Ramos (cell line): ENCODE measurements around the gene RXRB.
"Not testable (repeated sequence)": the region's sequence is repeated elsewhere in the genome, so short reads cannot be mapped to it uniquely, and the experiment has no call there.

Source experiments
- in situ Hi-C: fragments of 300-500 bp; cut with MboI; formaldehyde crosslinking; loops from one replicate; pipeline ENCODE4 v1.14.3; 2022; ENCODE audit warnings: low sequenced_read_pairs; ENCODE audit not compliant: unreplicated experiment

Gene RXRB

DNA sequence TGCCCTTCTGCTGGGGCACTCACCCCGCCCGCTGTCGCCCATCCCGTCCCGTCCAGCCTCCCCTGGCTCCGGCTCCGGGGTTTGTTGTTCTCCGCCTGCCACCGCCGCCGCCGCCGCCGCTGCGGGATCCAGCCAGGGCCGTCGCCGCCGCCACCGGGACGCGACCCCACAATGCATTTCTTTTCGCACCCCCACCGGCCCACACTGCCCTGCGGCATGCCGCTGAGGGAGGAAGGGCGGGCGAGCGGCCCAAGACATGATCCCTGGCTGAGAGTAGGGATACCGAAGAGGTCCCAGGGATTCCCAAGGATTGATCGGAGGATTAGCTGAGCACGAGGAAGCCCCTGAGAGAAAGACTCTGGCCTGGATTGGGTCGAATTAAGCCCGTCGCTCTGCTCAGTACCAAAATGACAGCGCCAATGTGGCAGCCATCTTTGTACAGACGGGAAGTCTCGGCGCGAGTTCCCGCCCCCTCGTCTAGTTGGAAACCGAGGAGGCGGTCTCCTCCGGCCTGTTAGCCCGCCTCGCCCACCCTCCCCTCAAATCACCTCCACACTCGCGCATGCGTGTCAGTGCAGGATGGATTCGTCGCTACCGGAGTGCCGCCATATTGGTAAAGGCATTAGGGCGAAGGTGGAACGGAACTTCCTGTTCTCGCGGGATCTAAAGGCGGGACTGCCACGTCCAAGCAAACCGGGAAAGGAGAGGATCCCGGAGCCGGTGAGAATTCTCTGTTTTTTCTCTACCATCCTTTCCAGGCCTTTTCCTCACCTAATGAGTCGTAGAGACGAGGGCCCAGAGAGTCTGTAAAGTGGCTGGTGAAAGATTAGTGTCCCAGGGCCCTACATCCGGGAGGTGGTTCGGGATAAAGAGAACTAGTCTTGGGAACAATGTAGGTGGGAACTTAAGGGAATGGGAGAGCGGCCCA is at the start of gene RXRB, which contains the start of gene SLC39A7:
TSS of gene RXRB (minus strand) at position 447 of the 928 bp plus-strand sequence. CDS start at position 258, 189 bp downstream.
TSS of gene SLC39A7 (plus strand) at position 649 of the 928 bp plus-strand sequence. CDS start 379 bp downstream, outside the sequence.
- in situ Hi-C loops = no loop called here

DNA sequence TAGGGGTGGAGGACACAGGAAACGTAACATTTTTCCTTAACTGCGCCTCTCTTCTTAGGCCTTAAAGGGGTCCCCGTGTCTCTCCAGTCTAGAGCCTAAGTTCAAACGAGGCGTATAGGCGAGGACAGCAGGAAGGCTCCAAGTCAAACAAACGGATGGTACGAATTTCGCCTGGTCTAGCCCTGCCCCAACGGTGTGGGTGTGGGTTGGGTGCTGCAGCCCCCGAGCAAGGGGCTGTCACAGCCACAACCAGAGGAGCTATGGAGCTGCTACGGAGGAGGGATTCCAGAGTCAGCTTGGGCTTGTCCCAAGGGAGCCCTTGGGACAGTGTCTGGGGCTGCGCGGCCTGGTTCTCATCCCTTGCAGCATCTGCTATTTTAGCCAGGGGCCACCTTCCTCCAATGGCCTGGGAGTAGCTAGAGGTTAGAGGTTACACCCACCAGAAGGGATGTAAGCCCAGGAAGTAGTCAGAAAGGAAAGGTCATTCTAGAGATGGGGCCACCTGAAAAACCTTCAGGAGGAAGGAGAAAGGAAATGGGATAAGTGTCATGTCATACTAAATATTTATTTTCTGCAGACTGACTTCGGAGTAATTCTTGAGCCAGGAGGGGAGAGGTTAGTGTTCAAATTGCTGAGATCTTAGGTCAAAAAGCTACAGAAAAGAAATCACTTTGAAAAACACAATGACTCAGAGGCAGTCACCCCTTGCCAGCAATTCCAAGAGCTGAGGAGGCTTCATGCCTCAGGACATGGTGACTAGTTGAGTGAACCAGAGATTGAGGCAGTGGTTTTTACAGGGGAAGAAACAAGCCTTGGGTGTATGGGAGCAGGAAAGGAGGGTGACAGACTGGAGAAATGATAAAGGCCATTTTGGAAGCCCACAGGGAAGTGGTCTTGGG is 49.5 kb upstream of the RXRB start:
- in situ Hi-C loops = loop anchor here (10.0 kb wide), 2 partner anchors 135 to 245 kb away; partner anchors contain the start of gene HLA-DOA

- in situ Hi-C loops = loop anchor here (10.0 kb wide), 2 partner anchors 134 to 244 kb away; partner anchors contain the start of gene HLA-DOA
These were observed 48.7 kb upstream of the RXRB start for GRCh38 chr6:33248932-33249731.

DNA sequence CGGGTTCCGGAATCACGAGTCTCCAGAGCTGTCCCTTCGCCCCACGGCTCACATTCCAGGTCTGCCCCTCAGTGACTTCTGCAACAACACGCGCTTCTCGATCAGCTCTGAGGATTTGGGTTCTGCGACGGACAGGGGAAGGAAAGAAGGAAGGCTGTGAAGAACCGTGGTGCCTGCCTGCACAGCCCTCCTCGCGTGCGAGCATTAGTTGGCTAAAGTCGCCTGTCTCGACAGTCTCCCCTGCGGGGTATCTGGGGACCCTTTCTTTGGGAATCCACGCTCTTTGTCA is 48.1 kb upstream of the RXRB start:
- in situ Hi-C loops = loop anchor here (10.0 kb wide), 2 partner anchors 134 to 244 kb away; partner anchors contain the start of gene HLA-DOA

GRCh38 chr6:33247977-33248642 is 47.6 kb upstream of the RXRB start:
- in situ Hi-C loops = loop anchor here (10.0 kb wide), 2 partner anchors 133 to 243 kb away; partner anchors contain the start of gene HLA-DOA

DNA sequence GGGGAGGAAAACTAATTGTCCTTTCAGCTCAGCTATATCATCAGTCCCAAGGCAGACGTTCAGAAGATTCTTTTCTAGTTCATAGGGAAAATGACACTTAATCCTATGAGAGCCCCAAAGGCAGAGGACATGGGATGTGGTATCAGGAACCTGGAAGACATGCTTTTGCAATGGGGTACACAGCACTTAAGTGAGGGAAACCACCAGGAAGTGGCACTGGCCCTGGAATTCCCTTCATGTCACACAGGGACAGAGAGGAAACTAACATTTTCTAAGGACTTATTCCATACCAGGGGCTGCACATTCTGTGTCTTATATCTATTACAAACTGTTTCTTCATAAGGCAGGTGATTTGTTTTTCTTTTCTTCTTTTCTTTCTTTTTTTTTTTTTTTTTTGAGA is 43.0 kb upstream of the RXRB start:
- in situ Hi-C loops = loop anchor here (10.0 kb wide), 2 partner anchors 129 to 239 kb away; partner anchors contain the start of gene HLA-DOA

GRCh38 chr6:33241968-33242367 is 41.5 kb upstream of the RXRB start:
- in situ Hi-C loops = loop anchor here (10.0 kb wide), 2 partner anchors 127 to 237 kb away; partner anchors contain the start of gene HLA-DOA

- in situ Hi-C loops = no loop called here
These were observed 37.3 kb upstream of the RXRB start for GRCh38 chr6:33237741-33238140.

GRCh38 chr6:33236852-33237251 is 36.4 kb upstream of the RXRB start:
- in situ Hi-C loops = no loop called here

DNA sequence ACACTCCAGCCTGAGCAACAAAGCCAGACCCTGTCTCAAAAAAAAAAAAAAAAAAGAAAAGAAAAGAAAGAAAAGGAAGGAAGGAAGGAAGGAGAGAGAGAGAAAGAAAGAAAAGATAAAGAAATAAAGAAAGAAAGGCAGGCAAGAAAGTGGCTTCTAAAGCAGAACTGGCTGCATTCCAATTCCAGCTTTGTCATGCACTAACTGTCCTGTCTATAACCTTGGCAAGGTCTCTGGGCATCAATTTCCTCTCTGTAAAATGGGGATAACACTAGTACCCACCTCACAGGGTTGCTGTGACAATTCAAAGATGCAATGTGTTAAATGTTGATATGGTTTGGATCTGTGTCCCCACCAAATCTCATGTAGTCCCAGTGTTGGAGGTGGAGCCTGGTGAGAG is 35.9 kb upstream of the RXRB start:
- in situ Hi-C loops = no loop called here

DNA sequence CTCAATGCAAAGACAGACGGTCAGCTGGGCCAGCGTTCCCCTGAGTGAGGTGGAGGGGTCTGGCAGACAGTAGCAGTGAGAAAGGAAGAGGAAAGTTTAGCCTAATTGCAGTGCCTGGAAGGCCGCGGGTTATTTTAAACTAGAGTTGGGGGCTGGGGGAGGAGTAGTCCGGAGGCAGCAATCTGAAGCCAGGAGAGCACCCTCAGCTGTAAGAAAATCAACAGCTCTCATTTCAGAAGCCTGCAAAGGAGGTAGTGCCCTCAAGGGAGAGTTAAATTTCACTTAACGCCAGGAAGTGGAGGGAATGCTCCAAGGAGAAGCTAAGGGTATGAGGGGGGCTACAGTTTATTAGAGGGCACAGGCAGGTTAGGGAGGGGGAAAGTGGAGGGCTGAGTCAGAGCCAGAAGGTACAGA is 34.8 kb upstream of the RXRB start:
- in situ Hi-C loops = no loop called here

- in situ Hi-C loops = not testable (repeated sequence)
These were observed 26.1 kb upstream of the RXRB start for GRCh38 chr6:33226503-33227120.

- in situ Hi-C loops = no loop called here
These were observed 17.2 kb upstream of the RXRB start for GRCh38 chr6:33217681-33218080.

DNA sequence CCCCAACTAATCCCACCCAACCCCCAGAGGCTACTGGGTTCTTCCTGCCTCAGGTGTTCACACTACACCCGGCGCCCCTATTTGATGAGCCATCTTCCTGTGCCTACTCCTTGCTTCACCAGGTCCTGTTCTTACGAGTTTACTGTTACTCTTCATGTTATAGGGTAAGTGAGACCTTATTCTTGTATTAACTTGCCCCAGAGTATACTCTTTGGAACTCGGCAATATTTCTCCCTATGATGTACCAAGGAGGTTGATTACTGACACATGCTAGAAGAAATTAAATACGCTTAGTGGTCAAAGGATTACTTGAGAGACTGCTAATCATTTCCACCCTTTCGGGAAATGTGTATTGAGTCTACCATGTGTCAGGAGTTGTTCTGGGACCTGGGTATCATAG is 16.8 kb upstream of the RXRB start:
- in situ Hi-C loops = no loop called here

DNA sequence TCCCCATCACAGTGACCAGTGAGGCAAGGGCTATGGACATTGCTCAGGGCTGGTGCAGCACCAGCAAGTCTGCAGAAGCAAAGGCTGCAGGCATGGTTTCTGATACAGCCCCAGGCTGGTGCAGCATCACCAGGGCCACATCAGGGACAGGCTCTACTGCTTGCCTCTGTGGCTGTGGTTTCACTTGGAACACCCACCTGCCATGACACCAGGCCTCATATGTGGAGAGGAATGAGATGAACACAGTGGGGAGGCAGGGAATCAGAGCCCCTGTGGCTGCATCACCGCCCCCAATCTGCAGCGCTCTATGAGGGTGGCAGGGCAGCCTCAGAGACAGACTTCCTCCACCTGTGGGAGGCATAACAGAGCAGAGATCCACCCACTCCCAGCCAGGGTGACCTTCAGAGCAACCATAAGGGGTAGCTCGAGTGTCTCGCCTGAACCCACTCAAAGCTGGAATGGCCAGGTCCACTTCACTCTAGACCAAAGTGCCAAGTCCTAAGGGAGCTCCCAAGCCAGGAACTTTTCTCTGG is 15.7 kb upstream of the RXRB start:
- in situ Hi-C loops = no loop called here

- in situ Hi-C loops = no loop called here
These were observed 15.0 kb upstream of the RXRB start for GRCh38 chr6:33215271-33216116.

- in situ Hi-C loops = no loop called here
These were observed 13.5 kb upstream of the RXRB start for GRCh38 chr6:33213989-33214335.
